ENCODE measurements around the gene CBLIF.
A peak's percentile ranks its signal among the peaks of the same experiment; 100 is the strongest.

Gene CBLIF

DNA sequence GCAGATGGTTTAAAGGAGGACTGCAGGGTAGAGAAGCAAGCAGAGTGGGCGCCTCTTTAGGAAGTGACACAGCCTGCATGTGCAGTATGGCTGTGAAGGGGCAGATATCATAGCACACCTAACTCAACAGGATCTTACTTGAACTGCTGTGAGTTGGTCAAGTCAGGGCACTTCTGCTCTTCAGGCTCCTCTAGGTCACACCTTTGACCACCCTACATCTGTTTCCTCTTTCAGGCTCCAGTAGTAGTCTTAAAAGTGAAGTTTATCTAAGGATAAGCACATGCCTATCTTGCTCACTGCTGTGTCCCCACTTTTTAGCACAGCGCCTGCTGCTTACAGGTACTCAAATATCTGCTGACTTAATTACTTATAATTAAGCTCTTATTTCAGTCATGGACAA, 41.2 kb downstream of the CBLIF start:
- no peak for DNase-seq (ENCODE audit: low read depth in 1 of 2, low spot score in 1 of 2)
- H3K27me3 ChIP-seq (ENCODE audit: insufficient read depth, poor library complexity, severe bottlenecking): no peaks in the 10 kb centered on the region
- TF ChIP-seq SPI1 (IDR thresholded peaks at IDR 0.05; ENCODE audit: borderline replicate concordance, low read depth) (no peak), GABPA (IDR thresholded peaks at IDR 0.05; ENCODE audit: low read depth) (no peak), POLR2AphosphoS5 (IDR thresholded peaks at IDR 0.05; ENCODE audit: low read depth) (no peak)
- TF ChIP-seq, protein P1, sequence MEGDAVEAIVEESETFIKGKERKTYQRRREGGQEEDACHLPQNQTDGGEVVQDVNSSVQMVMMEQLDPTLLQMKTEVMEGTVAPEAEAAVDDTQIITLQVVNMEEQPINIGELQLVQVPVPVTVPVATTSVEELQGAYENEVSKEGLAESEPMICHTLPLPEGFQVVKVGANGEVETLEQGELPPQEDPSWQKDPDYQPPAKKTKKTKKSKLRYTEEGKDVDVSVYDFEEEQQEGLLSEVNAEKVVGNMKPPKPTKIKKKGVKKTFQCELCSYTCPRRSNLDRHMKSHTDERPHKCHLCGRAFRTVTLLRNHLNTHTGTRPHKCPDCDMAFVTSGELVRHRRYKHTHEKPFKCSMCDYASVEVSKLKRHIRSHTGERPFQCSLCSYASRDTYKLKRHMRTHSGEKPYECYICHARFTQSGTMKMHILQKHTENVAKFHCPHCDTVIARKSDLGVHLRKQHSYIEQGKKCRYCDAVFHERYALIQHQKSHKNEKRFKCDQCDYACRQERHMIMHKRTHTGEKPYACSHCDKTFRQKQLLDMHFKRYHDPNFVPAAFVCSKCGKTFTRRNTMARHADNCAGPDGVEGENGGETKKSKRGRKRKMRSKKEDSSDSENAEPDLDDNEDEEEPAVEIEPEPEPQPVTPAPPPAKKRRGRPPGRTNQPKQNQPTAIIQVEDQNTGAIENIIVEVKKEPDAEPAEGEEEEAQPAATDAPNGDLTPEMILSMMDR (IDR thresholded peaks at IDR 0.05; ENCODE audit: insufficient read depth, low read length): no peak
- TF ChIP-seq, protein P2, sequence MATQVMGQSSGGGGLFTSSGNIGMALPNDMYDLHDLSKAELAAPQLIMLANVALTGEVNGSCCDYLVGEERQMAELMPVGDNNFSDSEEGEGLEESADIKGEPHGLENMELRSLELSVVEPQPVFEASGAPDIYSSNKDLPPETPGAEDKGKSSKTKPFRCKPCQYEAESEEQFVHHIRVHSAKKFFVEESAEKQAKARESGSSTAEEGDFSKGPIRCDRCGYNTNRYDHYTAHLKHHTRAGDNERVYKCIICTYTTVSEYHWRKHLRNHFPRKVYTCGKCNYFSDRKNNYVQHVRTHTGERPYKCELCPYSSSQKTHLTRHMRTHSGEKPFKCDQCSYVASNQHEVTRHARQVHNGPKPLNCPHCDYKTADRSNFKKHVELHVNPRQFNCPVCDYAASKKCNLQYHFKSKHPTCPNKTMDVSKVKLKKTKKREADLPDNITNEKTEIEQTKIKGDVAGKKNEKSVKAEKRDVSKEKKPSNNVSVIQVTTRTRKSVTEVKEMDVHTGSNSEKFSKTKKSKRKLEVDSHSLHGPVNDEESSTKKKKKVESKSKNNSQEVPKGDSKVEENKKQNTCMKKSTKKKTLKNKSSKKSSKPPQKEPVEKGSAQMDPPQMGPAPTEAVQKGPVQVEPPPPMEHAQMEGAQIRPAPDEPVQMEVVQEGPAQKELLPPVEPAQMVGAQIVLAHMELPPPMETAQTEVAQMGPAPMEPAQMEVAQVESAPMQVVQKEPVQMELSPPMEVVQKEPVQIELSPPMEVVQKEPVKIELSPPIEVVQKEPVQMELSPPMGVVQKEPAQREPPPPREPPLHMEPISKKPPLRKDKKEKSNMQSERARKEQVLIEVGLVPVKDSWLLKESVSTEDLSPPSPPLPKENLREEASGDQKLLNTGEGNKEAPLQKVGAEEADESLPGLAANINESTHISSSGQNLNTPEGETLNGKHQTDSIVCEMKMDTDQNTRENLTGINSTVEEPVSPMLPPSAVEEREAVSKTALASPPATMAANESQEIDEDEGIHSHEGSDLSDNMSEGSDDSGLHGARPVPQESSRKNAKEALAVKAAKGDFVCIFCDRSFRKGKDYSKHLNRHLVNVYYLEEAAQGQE (IDR thresholded peaks at IDR 0.05; ENCODE audit: insufficient replicate concordance, low read depth): no peak
- H3K27ac ChIP-seq (replicated peaks): no peak overlapping the region
- H3K4me3 ChIP-seq (replicated peaks; ENCODE audit: insufficient read depth, low read length): no peak overlapping the region

DNA sequence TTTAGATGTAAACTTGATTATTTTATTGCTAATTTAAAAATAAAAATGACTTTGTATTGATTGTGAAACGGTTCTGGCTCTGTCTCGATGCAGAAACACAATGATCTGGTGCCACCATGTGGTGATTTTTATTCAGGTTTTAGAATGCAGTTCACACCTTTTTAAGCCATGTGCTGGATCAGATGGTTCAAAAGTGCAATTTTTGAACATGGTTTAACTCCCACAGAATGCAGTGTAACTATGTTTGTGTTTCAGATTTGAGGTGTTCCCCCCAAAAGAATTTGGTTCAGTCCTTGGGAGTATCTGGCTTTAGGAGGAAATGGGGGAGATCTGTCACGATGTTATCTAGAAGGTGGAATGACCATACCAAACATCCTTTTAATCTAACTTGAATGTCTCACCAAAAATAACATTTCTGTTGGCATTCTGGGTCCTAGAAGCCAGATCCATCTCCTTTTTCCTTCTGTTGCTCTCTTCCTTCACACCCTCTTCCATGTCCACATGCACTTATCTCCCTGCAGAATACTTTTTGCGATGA, 42.6 kb downstream of the CBLIF start:
- Histone ChIP-seq H3K27ac (replicated peaks) (no peak overlapping the region), H3K27me3 (ENCODE audit: insufficient read depth, poor library complexity, severe bottlenecking) (no peaks in the 10 kb centered on the region), H3K4me3 (replicated peaks; ENCODE audit: insufficient read depth, low read length) (no peak overlapping the region)
- DNase-seq (ENCODE audit: low read depth in 1 of 2, low spot score in 1 of 2): peak; percentile 45 to 64
- TF ChIP-seq GABPA (IDR thresholded peaks at IDR 0.05; ENCODE audit: low read depth) (no peak), POLR2AphosphoS5 (IDR thresholded peaks at IDR 0.05; ENCODE audit: low read depth) (no peak)
- TF ChIP-seq, protein P1 (IDR thresholded peaks at IDR 0.05; ENCODE audit: insufficient read depth, low read length): peak; percentile 23

DNA sequence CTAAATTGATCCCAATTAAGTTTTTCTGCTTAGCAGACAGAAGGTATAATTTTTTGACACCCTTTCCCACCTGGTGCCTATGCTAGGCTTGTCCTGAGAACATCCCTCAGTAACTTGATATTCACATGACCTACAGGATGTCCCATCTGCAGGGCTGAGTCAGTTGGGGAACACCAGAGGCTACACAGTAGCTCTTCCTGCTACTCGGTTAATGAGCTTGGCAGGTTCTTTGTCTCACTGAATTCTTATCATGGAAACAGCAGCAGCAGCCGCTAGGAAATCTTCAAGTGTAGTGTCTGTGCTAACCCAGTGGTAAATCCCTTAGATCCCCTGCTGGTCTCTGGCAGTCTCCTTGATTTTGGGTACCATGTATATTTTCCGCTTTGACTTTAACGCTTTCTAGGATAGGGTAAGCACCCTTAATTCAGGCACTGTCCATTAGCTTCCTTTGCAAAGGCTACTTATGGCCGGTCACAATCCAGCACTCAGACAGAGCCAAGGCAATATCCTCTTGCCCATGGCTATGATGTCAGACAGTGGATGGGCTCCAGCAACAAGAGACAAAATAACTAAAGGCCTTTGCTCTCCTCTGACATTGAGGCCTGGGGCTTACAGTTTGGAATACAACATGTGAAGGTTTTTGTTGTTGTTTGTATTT, 43.2 kb downstream of the CBLIF start:
- TF ChIP-seq, protein P1 (IDR thresholded peaks at IDR 0.05; ENCODE audit: insufficient read depth, low read length): no peak
- TF ChIP-seq GABPA (IDR thresholded peaks at IDR 0.05; ENCODE audit: low read depth): no peak
- TF ChIP-seq SPI1 (IDR thresholded peaks at IDR 0.05; ENCODE audit: borderline replicate concordance, low read depth): no peak
- TF ChIP-seq POLR2AphosphoS5 (IDR thresholded peaks at IDR 0.05; ENCODE audit: low read depth): no peak
- TF ChIP-seq, protein P2 (IDR thresholded peaks at IDR 0.05; ENCODE audit: insufficient replicate concordance, low read depth): no peak
- DNase-seq (ENCODE audit: low read depth in 1 of 2, low spot score in 1 of 2): no peak
- Histone ChIP-seq H3K27ac (replicated peaks) (no peak overlapping the region), H3K4me3 (replicated peaks; ENCODE audit: insufficient read depth, low read length) (no peak overlapping the region), H3K27me3 (ENCODE audit: insufficient read depth, poor library complexity, severe bottlenecking) (no peaks in the 10 kb centered on the region)

All from HL-60 (cell line).